SK-N-SH (cell line): Measurements from ENCODE around the gene CSTB.

Source experiments
- MAX ChIP-seq: IDR thresholded peaks from 2 replicates; pipeline ENCODE4 v1.4.0; 2012; ENCODE audit warnings: low read depth
- POLR2AphosphoS5 ChIP-seq: IDR thresholded peaks from 2 replicates; pipeline ENCODE4 v1.6.1; 2012; ENCODE audit warnings: low read depth, low read length
- SIN3A ChIP-seq: IDR thresholded peaks from 2 replicates; pipeline ENCODE4 v1.6.1; 2012; ENCODE audit warnings: low read depth, mild to moderate bottlenecking, low read length, moderate library complexity, borderline replicate concordance
- TF ChIP-seq, protein P1 (sequence below): fragments of 200-600 bp; sonication (generic); IDR thresholded peaks from 2 replicates; pipeline ENCODE4 v1.6.1; 2017; ENCODE audit warnings: antibody characterized with exemption, mild to moderate bottlenecking, moderate library complexity
- TF ChIP-seq, protein P2 (sequence below): IDR thresholded peaks from 2 replicates; pipeline ENCODE4 v1.4.0; 2012; ENCODE audit warnings: low read depth, borderline replicate concordance

DNA sequence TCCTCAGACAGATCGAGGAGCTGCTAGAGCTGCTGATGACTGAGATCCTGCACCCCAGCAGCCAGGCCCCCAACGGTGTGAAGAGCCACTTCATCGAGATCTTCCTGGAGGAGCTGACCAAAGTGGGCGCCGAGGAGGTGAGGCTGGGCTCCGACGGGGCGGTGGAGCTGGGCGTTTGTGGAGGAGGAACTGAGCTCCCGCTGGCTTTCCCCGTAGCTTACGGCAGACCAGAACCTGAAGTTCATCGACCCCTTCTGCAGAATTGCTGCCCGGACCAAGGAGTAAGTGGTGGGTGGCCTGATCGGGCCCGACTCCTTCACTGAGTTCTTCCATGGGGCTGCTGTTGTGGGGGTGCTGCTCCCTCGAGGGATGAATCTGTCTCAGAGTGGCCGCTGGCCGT, 21.3 kb upstream of the CSTB start:
- TF ChIP-seq, protein P1, sequence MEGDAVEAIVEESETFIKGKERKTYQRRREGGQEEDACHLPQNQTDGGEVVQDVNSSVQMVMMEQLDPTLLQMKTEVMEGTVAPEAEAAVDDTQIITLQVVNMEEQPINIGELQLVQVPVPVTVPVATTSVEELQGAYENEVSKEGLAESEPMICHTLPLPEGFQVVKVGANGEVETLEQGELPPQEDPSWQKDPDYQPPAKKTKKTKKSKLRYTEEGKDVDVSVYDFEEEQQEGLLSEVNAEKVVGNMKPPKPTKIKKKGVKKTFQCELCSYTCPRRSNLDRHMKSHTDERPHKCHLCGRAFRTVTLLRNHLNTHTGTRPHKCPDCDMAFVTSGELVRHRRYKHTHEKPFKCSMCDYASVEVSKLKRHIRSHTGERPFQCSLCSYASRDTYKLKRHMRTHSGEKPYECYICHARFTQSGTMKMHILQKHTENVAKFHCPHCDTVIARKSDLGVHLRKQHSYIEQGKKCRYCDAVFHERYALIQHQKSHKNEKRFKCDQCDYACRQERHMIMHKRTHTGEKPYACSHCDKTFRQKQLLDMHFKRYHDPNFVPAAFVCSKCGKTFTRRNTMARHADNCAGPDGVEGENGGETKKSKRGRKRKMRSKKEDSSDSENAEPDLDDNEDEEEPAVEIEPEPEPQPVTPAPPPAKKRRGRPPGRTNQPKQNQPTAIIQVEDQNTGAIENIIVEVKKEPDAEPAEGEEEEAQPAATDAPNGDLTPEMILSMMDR, result no peak
- TF ChIP-seq POLR2AphosphoS5 (no peak), SIN3A (no peak), MAX (no peak)
- TF ChIP-seq, protein P2, sequence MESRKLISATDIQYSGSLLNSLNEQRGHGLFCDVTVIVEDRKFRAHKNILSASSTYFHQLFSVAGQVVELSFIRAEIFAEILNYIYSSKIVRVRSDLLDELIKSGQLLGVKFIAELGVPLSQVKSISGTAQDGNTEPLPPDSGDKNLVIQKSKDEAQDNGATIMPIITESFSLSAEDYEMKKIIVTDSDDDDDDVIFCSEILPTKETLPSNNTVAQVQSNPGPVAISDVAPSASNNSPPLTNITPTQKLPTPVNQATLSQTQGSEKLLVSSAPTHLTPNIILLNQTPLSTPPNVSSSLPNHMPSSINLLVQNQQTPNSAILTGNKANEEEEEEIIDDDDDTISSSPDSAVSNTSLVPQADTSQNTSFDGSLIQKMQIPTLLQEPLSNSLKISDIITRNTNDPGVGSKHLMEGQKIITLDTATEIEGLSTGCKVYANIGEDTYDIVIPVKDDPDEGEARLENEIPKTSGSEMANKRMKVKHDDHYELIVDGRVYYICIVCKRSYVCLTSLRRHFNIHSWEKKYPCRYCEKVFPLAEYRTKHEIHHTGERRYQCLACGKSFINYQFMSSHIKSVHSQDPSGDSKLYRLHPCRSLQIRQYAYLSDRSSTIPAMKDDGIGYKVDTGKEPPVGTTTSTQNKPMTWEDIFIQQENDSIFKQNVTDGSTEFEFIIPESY, result no peak
